Measurements from ENCODE around the gene FBXO8.
"Not testable (repeated sequence)": the region's sequence is repeated elsewhere in the genome, so short reads cannot be mapped to it uniquely, and the experiment has no call there.

DNA sequence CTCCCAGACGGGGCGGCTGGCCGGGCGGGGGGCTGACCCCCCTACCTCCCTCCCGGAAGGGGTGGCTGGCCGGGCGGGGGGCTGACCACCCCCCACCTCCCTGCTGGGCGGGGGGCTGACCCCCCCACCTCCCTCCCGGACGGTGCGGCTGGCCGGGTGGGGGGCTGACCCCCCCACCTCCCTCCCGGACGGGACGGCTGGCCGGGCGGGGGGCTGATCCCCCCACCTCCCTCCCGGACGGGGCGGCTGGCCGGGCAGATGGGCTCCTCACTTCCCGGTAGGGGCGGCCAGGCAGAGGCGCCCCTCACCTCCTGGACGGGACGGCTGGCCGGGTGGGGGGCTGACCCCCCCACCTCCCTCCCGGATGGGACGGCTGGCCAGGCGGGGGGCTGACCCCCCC is 11.2 kb upstream of the FBXO8 start:
- TF ChIP-seq POLR2A (IDR thresholded peaks at IDR 0.05; ENCODE audit: low read depth, low read length); CHD1 (IDR thresholded peaks at IDR 0.05; ENCODE audit: low read depth, low read length); RCOR1 (IDR thresholded peaks at IDR 0.05; ENCODE audit: insufficient replicate concordance, low read length); SMC3 (IDR thresholded peaks at IDR 0.05; ENCODE audit: low read depth, low read length); MAFK (IDR thresholded peaks at IDR 0.05; ENCODE audit: low read depth, low read length); CEBPB (IDR thresholded peaks at IDR 0.05; ENCODE audit: low read depth, low read length); RAD21 (IDR thresholded peaks at IDR 0.05; ENCODE audit: low read length); BHLHE40 (IDR thresholded peaks at IDR 0.05; ENCODE audit: low read depth, low read length); FOS (IDR thresholded peaks at IDR 0.05; ENCODE audit: low read depth, low read length): not testable (repeated sequence)
- TF ChIP-seq, protein P1, sequence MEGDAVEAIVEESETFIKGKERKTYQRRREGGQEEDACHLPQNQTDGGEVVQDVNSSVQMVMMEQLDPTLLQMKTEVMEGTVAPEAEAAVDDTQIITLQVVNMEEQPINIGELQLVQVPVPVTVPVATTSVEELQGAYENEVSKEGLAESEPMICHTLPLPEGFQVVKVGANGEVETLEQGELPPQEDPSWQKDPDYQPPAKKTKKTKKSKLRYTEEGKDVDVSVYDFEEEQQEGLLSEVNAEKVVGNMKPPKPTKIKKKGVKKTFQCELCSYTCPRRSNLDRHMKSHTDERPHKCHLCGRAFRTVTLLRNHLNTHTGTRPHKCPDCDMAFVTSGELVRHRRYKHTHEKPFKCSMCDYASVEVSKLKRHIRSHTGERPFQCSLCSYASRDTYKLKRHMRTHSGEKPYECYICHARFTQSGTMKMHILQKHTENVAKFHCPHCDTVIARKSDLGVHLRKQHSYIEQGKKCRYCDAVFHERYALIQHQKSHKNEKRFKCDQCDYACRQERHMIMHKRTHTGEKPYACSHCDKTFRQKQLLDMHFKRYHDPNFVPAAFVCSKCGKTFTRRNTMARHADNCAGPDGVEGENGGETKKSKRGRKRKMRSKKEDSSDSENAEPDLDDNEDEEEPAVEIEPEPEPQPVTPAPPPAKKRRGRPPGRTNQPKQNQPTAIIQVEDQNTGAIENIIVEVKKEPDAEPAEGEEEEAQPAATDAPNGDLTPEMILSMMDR (conservative IDR thresholded peaks at IDR 0.05; ENCODE audit: low read depth, low read length) = not testable (repeated sequence)
- TF ChIP-seq, protein P2, sequence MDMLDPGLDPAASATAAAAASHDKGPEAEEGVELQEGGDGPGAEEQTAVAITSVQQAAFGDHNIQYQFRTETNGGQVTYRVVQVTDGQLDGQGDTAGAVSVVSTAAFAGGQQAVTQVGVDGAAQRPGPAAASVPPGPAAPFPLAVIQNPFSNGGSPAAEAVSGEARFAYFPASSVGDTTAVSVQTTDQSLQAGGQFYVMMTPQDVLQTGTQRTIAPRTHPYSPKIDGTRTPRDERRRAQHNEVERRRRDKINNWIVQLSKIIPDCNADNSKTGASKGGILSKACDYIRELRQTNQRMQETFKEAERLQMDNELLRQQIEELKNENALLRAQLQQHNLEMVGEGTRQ (IDR thresholded peaks at IDR 0.05; ENCODE audit: low read depth, low read length) = not testable (repeated sequence)
- TF ChIP-seq, protein P3, sequence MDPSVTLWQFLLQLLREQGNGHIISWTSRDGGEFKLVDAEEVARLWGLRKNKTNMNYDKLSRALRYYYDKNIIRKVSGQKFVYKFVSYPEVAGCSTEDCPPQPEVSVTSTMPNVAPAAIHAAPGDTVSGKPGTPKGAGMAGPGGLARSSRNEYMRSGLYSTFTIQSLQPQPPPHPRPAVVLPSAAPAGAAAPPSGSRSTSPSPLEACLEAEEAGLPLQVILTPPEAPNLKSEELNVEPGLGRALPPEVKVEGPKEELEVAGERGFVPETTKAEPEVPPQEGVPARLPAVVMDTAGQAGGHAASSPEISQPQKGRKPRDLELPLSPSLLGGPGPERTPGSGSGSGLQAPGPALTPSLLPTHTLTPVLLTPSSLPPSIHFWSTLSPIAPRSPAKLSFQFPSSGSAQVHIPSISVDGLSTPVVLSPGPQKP (IDR thresholded peaks at IDR 0.05; ENCODE audit: borderline replicate concordance, low read depth, low read length) = not testable (repeated sequence)
